Neural crest cell (in vitro differentiated cells): ENCODE data around the gene RIBC1. TPM values are rescaled to one million over a fixed set of nuclear protein-coding genes. Genes with fewer than 3 reads are reported as not detected.

Experiments used
- DNase-seq: peaks from one replicate; pipeline ENCODE4 v3.0.0; 2021; ENCODE audit warnings: low read depth, mixed read lengths, low spot score
- H3K27ac Mint-ChIP-seq: one replicate; pipeline ENCODE4 v1.8.0; 2021; ENCODE audit warnings: mild to moderate bottlenecking, mixed read lengths; ENCODE audit not compliant: unreplicated experiment
- H3K27me3 Mint-ChIP-seq: 2 replicates; pipeline ENCODE4 v1.8.0; 2021; ENCODE audit warnings: low read depth, mild to moderate bottlenecking, mixed read lengths
- H3K36me3 Mint-ChIP-seq: 2 replicates; pipeline ENCODE4 v1.8.0; 2021; ENCODE audit warnings: low read depth, mild to moderate bottlenecking, mixed read lengths
- H3K4me1 Mint-ChIP-seq: 2 replicates; pipeline ENCODE4 v1.8.0; 2021; ENCODE audit warnings: mixed read lengths
- H3K4me3 Mint-ChIP-seq: one replicate; pipeline ENCODE4 v1.8.0; 2021; ENCODE audit warnings: mild to moderate bottlenecking, mixed read lengths
- H3K9me3 Mint-ChIP-seq: 2 replicates; pipeline ENCODE4 v1.8.0; 2021; ENCODE audit warnings: mixed read lengths
- total RNA-seq: library from RNA; stranded (reverse); gene quantifications from 2 replicates; pipeline ENCODE4 v1.2.1, GENCODE V29; 2021
- TF ChIP-seq, protein P1 (sequence below): fragments of 200-600 bp; sonication (generic); conservative IDR thresholded peaks from 2 replicates; pipeline ENCODE4 v1.5.0; 2021; ENCODE audit warnings: antibody characterized with exemption, mild to moderate bottlenecking

RIBC1 gene
- total RNA-seq, 1 donor from 2014 or later: 1.5 TPM

DNA sequence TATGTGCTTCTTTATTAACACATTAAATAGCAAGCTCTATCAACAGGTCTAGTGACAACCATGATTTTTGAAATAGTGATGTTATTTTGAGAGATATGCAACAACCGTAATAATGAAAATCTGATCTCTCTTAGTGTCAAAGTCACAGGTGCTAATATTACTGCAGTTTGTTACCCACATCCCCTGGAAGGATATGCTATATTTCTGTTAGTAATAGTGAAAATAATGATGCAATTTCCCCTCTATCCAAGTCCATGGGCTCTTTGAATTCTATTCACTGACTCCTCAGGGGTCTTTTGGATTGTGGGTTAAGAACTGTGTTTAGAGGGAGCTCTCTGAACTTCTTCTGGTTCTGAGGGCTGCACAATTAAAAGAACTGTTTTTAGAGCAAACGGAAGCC, 14.5 kb downstream of the RIBC1 start:
- Mint-ChIP-seq H3K27ac (no peak overlapping the region), H3K4me1 (peaks cover 17% of the 10 kb centered on the region)

DNA sequence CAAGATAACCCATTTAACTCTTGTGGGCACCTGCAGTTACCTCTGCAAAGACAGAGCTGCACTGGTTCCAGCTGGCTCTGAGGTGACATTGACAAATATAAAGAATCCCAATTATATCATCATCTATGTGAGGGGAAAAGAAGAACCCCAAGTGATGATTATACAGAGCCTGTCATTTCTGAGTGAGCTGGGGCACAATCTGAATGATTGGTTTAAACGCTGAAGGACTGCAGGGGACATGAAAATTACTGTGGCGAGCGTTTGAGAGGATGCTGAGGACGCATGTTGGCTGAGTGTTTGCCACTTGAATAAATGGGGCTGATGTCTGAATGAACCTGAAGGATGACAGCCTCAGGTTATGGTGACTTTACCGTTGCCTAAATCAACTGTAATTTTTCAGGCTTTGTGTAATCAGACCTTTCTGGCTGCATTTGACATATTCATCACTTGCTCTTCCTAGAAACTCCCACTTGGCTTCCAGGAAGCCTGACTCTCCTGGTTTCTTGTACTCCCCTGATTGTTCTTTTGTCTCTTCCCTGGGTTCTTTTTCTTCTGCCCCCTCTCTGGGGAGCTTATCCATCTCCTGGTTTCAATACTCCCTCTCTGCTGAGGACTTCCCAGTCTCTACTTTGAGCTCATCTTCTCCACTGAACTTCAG, 15.6 kb downstream of the RIBC1 start:
- peaks cover 34% of the 10 kb centered on the region for H3K27me3 Mint-ChIP-seq
- TF ChIP-seq, protein P1, sequence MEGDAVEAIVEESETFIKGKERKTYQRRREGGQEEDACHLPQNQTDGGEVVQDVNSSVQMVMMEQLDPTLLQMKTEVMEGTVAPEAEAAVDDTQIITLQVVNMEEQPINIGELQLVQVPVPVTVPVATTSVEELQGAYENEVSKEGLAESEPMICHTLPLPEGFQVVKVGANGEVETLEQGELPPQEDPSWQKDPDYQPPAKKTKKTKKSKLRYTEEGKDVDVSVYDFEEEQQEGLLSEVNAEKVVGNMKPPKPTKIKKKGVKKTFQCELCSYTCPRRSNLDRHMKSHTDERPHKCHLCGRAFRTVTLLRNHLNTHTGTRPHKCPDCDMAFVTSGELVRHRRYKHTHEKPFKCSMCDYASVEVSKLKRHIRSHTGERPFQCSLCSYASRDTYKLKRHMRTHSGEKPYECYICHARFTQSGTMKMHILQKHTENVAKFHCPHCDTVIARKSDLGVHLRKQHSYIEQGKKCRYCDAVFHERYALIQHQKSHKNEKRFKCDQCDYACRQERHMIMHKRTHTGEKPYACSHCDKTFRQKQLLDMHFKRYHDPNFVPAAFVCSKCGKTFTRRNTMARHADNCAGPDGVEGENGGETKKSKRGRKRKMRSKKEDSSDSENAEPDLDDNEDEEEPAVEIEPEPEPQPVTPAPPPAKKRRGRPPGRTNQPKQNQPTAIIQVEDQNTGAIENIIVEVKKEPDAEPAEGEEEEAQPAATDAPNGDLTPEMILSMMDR: no peak
- no peaks in the 10 kb centered on the region for H3K36me3 Mint-ChIP-seq
- H3K9me3 Mint-ChIP-seq: no peaks in the 10 kb centered on the region
- H3K4me1 Mint-ChIP-seq: peaks cover 17% of the 10 kb centered on the region
- H3K27ac Mint-ChIP-seq: no peak overlapping the region
- H3K4me3 Mint-ChIP-seq: no peak overlapping the region
- no peak for DNase-seq

More for the DNA sequence above, 14.5 kb downstream of the RIBC1 start:
- Mint-ChIP-seq H3K27me3 (peaks cover 34% of the 10 kb centered on the region), H3K9me3 (no peaks in the 10 kb centered on the region), H3K36me3 (no peaks in the 10 kb centered on the region), H3K4me3 (no peak overlapping the region)
- DNase-seq: no peak
- TF ChIP-seq, protein P1: no peak

DNA sequence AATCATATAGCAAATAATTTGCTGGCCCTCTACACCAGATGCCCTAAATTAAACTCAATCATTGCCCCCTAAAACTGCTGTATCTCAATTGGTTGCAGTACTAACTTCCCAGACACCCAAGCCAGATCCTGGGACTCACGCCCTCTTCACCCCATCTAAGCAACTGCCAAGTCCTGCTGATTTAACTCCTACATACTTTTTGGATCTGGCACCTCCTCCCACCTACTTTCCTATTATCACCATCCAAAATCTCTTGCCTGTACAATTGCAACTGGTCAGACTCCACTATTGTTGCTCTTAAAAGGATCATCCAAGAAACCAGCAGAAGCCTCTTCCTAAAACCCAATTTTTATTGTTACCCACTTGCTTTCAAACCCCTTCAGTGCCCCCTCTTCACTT, 16.2 kb downstream of the RIBC1 start:
- DNase-seq: no peak
- TF ChIP-seq, protein P1: no peak
- H3K9me3 Mint-ChIP-seq: no peaks in the 10 kb centered on the region
- H3K36me3 Mint-ChIP-seq: no peaks in the 10 kb centered on the region
- no peak overlapping the region for H3K4me3 Mint-ChIP-seq
- no peak overlapping the region for H3K27ac Mint-ChIP-seq
- peaks cover 34% of the 10 kb centered on the region for H3K27me3 Mint-ChIP-seq
- peaks cover 17% of the 10 kb centered on the region for H3K4me1 Mint-ChIP-seq

DNA sequence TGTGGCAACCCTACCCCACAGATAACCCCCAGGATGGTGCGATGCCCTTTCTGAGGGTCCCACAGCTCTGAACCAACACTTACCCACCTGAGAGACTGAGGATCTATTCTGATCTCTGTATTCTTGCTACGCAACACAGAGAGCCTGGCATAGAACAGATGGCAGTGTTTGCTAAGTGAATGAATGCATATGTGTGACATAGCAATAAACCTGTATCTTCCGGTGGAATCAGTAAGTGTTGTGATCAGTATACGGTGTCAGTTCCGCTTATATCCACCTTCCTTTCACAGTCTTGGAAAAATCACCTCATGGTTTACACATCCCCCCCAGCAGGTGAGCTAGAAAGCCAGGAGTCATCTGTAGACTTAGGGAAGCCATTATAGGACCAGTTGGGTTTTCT, 17.4 kb downstream of the RIBC1 start:
- H3K4me1 Mint-ChIP-seq: peaks cover 8% of the 10 kb centered on the region
- DNase-seq: no peak
- no peaks in the 10 kb centered on the region for H3K36me3 Mint-ChIP-seq
- H3K4me3 Mint-ChIP-seq: peak overlapping the region; percentile 16
- H3K9me3 Mint-ChIP-seq: no peaks in the 10 kb centered on the region
- no peak overlapping the region for H3K27ac Mint-ChIP-seq
- peaks cover 34% of the 10 kb centered on the region for H3K27me3 Mint-ChIP-seq
- TF ChIP-seq, protein P1: no peak

DNA sequence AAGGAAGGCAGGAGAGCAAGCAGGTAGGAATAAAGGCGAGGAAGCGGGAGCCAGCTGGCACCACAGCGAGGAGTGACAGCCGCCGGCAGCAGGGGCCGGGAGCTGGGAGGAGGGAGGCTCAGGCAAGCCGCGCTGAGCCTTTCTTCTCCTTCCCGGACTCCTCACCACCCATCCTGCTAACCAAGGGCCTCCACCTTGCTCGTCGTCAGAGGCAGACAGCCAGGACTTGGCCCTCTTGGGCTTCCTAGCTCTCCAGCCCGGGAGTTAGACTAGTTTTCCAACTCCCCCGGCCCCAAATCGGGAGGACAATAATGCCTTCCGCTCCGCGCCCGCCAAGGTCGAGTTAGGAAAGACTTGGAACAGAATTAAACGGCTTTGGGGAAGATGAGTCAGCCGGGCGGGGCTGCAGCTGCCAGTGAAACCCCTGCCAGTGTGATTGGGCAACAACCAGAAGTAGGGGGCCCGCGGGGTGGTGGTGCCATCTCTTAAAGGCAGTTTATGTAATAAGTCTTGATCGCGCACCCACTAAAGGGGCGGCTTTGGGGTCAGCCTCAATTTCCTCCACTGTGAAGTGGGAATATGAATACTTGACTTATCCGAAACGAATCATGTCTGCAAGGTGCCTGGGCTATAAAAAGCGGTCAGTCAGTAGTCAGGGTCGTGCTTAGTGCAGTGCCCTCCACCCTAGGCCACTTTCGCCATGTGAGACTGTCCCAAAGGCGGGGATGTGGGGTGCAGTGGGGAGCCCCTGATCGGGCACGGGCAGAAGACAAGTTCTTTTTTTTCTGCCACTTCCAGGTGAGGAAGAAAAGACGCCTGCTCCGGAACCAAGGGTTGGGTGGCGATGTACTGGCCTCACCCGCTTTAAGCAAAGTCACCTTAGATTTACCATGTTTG, 18.2 kb downstream of the RIBC1 start:
- Mint-ChIP-seq H3K27me3 (peaks cover 34% of the 10 kb centered on the region), H3K27ac (no peak overlapping the region)
- DNase-seq: no peak

More for the DNA sequence above, 18.2 kb downstream of the RIBC1 start:
- Mint-ChIP-seq H3K4me1 (peaks cover 8% of the 10 kb centered on the region), H3K9me3 (no peaks in the 10 kb centered on the region), H3K4me3 (peak overlapping the region; percentile 78), H3K36me3 (no peaks in the 10 kb centered on the region)
- TF ChIP-seq, protein P1: no peak
